Fibroblast of skin of back (primary cell): Measurements from ENCODE around the gene P4HB.

Experiments used
- DNase-seq: peaks from one replicate; pipeline ENCODE4 v3.0.0-alpha.2; 2013

Gene P4HB

DNA sequence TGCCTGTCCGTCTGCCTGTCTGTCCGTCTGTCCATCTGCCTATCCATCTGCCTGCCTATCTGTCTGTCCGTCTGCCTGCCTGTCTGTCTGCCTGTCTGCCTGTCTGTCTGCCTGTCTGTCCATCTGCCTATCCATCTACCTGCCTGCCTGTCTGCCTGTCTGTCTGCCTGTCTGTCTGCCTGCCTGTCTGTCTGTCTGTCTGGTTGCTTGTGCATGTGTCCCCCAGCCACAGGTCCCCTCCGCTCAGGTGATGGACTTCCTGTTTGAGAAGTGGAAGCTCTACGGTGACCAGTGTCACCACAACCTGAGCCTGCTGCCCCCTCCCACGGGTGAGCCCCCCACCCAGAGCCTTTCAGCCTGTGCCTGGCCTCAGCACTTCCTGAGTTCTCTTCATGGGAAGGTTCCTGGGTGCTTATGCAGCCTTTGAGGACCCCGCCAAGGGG lies 50.8 kb downstream of the P4HB start:
- no peak for DNase-seq

DNA sequence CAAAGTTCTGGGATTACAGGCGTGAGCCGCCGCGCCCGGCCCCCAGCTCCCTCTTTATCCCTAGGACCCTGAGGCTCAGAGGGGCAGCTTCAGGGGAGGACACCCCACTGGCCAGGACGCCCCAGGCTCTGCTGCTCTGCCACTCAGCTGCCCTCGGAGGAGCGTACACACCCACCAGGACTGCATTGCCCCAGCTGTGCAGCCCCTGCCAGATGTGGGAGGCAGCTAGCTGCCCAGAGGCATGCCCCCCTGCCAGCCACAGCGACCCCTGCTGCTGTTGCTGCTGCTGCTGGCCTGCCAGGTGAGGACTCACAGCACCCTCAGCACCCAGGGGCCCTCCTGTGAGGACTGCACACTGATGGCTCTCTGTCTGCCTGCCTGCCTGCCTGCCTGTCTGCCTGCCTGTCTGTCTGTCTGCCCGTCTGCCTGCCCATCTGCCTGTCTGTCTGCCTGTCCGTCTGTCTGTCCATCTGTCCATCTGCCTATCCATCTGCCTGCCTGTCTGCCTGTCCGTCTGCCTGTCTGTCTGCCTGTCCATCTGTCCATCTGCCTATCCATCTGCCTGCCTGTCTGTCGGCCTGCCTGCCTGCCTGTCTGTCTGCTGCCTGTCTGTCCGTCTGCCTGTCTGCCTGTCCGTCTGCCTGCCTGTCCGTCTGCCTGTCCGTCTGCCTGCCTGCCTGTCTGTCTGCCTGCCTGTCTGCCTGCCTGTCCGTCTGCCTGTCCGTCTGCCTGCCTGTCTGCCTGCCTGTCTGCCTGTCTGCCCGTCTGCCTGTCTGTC lies 51.4 kb downstream of the P4HB start:
- DNase-seq = no peak

DNA sequence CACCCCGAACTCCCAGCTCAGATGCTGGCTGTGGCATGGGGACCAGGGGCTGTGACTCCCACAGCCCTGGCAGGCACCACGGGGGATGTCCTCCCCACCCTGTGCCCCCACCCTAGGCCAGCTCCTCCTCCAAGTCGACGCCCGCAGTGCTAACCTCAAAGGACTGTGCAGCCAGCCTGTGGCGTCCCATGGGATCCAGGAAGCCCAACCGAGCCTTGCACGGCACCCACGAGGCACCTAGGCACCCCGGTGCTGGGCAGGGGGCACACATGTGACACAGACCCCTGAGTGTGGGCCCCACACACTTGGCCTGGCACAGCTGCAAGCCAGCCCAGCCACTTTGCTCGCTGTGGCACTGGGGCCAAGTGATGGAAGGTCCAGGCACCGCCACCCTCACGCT lies 52.5 kb downstream of the P4HB start:
- DNase-seq = no peak

DNA sequence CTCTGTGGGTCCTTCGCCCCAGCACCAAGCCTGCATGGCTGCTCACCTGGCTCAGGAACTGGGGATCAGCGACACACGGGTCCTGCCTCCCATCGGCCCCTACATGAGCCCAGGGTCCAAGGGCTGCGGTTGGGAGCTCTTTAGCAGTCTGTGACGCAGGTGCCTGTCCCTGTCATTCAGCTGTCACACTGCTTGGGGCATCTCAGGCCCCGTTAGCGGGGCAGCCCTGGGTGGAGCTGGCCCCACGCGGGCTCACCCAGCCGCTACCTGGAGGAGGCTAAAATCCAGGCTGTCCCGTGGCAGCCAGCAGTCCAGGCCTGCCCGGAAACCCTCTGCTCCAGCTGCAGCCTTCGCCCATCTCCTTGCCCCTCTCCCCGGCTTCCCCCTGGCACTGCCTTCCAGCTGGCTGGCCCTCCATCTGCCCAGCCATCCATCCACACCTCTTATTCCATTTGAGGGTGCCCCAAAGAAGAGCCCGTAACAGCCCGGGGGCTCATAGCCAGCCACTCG lies 53.1 kb downstream of the P4HB start:
- no peak for DNase-seq

DNA sequence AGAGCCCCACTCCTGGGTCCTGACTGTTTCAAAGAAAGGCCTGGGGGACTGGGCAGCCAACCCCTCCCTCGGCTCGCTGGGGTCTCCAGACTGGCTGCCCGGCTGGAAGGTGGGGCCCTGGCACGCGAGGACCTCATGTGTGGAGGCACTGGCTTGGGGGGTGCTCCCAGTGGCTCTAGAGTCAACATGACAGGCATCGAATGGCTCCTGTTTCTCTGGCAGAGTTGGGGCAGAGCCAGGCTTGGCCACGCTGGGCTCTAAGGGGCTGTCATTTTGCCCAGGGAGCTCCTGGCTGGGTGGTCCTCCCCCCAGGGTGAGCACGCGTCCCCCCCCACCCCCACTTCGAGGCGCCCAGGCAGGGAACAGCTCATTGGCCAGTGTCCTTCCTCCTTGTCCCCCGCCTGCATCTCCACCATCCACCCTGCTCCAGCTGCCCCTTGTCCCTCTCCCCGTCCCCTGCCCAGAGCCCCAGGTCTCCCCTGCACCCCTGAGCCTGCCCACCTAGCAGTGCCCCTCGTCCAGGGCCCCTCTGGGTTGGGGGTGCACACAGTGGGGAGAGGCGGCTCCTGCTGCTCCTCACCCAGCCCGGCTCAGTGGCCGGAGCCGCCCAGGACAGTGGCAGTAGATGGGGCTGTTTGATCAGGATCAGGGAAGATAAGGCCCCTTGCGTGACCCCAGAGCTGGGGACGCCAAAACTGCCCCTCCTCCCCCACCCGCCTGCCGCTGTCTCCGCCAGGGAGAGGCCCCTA lies 53.7 kb downstream of the P4HB start:
- DNase-seq = no peak

DNA sequence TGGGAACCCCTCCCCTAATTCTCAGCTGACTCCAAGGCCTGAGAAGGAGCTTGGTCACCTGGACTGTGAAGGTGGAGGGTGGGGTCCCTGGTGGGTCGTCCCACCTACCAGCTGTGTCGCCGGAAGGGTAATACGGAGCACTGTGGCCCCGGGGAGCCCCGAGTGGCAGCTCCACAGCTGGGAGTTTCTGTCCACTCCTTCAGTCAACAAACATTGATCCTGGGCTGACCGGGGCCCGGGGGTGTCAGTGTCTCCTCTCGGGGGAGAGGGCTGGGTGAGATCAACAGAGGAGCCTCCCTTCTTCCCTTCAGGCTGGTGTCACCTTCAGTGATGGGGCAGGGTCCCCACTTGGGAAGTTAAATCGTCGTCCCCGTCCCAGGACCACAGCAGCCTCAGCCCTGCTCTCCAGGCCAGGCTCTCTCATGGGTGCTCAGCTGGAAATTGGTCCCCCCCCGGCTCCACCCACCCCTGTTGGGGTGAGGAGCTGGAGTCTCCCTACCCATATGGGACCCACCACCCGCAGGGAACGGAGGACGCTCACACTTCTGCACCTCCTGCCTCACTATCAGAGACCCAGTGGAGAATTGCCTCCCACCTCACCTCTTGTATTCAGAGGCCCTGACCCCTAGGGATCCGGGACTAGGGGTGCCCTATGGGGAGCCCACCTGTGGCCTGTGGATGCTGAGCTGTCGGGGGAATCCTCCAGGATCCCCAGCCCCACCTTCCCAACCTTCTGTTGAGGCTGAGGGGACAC lies 54.5 kb downstream of the P4HB start:
- no peak for DNase-seq

DNA sequence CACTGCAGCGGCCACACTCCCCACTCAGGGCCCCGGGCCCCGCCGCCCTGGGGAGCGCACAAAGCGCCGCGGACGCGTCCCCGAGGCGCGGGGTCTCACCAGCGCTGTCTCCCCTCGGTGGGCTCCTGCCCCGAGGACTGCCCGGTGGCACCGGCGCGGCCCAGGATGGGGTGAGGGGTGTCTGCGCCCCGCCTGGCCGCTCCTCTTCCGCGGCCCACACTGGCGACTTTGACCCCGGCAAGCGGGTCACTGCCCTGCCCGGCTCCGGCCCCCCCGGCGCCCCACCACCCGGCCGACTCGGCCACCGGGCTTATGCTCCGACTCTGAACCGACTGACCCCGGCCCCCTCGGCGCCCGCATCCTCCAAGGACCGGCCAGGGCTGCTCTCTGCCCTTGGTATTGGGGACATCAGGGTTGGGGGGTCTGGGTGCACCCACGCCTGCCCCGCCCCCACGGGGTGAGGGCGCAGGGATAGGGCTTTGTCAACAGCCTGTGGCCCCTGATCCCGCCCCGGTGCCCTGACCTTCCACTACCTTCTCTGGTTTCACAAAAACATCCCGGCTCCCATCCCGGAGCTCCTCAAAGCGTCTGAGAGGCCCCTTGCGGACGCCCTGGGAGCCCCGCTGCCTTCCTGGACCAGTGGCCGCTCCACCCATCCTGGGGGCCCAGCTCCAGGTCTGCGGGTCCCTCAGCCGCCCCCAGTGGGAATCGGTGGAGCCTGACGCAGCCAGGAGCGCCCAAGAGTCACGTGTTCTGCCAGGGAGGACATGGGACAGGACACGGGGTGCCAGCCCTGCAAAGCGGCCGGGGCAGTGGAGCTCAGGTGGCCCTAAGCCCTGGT lies 55.6 kb downstream of the P4HB start:
- DNase-seq = no peak

DNA sequence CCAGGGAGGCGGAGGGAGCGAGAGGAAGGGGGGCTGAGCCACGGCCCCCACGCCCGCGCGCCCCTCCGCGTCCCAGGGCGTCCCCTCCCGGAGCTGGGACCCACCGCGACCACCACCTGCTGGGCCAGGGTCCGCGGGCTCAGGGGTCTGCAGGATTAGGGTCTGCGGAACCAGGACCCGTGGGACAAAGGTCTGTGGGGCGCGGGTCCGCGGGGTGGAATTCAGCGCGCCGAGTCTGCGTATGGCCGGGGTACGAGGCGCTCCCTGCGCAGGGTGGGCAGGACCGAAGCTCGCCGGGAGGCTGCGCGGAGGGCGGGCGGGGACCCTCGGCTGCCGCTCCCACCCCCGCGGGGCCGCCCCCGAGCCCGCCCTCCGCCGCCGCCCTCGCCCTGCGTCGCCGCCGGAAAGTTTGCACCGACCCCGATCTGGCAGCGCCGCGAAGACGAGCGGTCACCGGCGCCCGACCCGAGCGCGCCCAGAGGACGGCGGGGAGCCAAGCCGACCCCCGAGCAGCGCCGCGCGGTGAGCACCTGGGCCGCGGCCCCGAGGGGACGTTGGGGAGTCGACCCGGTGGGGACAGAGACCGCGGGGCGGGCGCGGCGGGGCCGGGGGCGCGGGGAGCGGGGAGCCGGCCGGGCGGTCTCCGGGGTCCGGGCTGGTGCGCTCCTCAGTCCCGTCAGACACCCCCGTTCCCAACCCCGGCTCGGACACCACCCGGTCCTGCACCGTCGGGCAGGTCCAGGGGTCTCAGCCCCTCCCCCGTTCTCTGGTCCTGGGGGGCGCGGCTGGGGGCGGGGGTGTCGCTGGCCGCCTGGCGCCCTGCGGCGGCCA lies 56.4 kb downstream of the P4HB start, which contains the start of gene GCGR:
TSS of gene GCGR (plus strand) at position 423 of the 831 bp plus-strand sequence. CDS start 4,869 bp downstream, outside the sequence.
- DNase-seq = no peak

DNA sequence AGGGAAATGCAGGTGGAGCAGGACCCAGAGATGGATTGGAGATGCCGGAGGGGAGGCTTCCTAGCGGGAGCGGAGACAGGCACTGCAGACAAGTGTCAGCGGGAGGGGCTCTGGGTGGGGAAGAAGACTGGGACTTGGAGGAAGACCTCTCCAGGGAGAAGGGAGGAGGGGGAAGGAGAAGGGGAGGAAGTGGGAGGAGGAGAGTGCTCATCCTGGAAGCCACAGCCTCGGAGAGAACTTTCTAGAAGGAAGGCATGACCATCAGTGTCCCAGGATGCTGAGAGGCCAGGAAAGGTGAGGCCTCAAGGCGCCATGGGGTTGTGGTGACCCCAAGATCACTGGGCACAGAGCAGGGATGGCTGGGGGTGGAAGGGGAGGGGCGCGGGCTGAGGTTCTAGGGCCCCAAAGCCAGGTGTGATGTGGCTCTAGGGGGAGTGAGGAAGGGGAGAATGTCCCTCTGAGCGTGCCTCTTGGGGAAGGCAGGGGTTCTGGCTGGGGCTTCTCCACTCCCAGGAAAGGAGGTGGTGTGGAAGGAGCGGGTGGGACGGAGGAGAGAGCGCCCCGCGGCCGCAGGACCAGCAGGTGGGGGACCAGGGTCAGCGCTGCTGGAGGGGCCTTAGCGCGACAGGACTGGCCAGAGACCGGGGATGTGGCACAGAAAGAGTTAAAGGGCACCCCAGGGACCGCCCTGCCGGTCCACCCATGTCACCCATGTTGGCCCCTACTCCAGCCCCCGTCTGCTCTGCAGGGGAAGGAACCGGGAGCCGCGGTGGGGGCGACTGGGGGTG lies 57.3 kb downstream of the P4HB start:
- no peak for DNase-seq

DNA sequence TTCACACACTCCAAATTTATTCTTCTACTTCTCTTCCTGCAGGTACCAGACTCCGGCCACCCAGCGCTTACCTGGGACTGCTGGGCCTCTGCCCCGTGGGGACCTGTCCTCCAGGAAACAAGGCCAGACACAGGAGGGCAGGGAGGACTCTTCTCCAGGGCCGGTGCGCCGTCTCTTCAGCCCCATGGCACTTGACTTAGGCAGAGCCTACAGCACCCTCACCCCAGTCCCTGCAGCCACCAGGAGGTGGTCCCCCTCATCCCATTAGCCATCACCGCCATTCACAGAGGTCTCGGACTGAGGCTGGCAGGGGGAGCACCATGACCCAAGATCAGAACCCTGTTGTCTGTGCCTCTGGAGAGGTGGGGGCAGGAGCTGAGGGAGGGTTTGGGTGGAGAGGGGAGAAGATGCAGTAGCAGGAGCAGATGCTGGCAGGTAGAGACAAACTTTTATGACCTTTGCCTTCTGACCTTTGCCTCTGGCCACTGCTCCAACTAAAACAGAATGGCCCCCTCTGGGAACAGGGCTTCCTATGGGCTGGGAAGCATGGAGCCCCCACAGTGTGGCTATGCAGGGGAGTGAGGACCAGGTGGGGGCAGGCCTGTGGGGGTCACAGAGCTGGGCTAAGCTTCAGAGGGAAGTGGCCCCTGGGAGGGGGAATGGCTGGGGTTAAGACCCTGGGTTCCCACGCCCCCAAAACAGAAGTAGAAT lies 58.1 kb downstream of the P4HB start:
- DNase-seq = no peak

DNA sequence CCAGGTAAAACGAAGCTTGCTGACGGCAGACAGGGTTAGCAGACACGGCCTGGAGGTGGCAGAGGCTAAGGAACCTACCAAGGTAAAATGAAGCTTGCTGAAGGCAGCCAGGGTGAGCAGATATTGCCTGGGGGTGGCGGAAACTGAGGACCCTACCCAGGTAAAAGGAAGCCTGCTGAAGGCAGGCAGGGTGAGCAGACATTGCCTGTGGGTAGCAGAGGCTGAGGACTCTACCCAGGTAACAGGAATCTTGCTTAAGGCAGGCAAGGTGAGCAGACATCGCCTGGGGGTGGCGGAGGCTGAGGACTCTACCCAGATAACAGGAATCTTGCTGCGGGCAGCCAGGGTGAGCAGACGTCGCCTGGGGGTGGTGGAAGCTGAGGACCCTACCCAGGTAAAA lies 59.0 kb downstream of the P4HB start:
- DNase-seq = no peak

DNA sequence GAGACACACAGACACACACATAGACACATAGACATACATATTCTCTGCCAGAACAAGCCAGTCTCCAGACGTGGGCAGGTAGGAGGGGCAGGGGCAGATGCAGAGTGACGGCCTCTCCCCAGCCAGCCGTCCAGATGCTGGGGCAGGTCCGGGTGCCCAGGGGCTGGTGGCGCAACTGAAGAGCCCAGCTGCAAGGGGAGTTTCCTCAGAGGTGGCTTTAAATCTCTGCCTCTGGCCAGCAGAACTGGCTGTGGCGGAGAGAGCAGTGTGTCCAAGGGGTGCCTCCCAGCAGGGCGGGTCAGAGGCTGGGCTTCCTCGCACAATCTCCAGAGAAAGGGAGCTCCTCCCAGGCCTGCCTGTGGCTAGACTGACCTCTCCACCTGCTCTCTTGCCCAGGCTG lies 65.8 kb downstream of the P4HB start:
- no peak for DNase-seq

DNA sequence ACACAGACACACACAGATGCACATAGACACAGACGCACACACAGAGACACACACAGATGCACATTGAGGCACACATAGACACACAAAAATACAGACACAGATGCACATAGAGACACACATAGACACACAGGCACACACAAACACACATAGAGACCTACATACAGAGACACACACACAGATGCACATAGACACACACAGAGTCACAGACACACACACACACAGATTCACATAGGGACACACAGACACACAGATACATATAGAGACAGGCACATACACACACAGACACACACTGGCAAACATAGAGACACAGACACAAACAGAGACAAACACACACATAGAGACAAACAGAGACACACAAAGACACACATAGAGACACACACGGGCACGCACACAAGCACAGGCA lies 66.3 kb downstream of the P4HB start:
- DNase-seq = no peak
